Activated CD8-positive, alpha-beta T cell treated with anti-CD3 and anti-CD28 coated beads, Interleukin-2, amount 10 ng/mL, durations not matched to agents 7 days and 5 days (primary cell): ENCODE data around the gene HIVEP3. TPM values are rescaled to one million over a fixed set of nuclear protein-coding genes. Genes with fewer than 3 reads are reported as not detected.

ENCODE experiments used
- ATAC-seq: fragments of 150-1000 bp; cut with Tn5 transposase; one replicate; pipeline ENCODE4 v1.10.0; 2021; ENCODE audit warnings: moderate library complexity
- CTCF ChIA-PET: fragments of 350-600 bp; sonication (Branson Sonifier 250); formaldehyde crosslinking; loops from one replicate; lab custom pipeline; 2021; ENCODE audit warnings: antibody characterized with exemption; lab: Charles Lee
- POLR2A ChIA-PET: fragments of 350-600 bp; sonication (Branson Sonifier 250); formaldehyde crosslinking; loops from one replicate; lab custom pipeline; 2021; ENCODE audit warnings: antibody characterized with exemption; lab: Charles Lee
- DNase-seq: peaks from one replicate; pipeline ENCODE4 v3.0.0-alpha.2; 2020
- H3K27ac Mint-ChIP-seq: one replicate; pipeline ENCODE4 v1.8.0; 2021; ENCODE audit warnings: mild to moderate bottlenecking, mixed read lengths
- H3K27me3 Mint-ChIP-seq: one replicate; pipeline ENCODE4 v1.8.0; 2021; ENCODE audit warnings: low read depth, mixed read lengths
- H3K36me3 Mint-ChIP-seq: one replicate; pipeline ENCODE4 v1.8.0; 2021; ENCODE audit warnings: low read depth, mixed read lengths
- H3K4me1 Mint-ChIP-seq: one replicate; pipeline ENCODE4 v1.8.0; 2021; ENCODE audit warnings: low read depth, mixed read lengths
- H3K4me3 Mint-ChIP-seq: one replicate; pipeline ENCODE4 v1.8.0; 2021; ENCODE audit warnings: mild to moderate bottlenecking, mixed read lengths
- H3K9me3 Mint-ChIP-seq: one replicate; pipeline ENCODE4 v1.8.0; 2022; ENCODE audit warnings: mixed read lengths; ENCODE audit not compliant: insufficient read depth
- total RNA-seq, 2 experiments: library from RNA; stranded (reverse); gene quantifications; one replicate each; pipeline ENCODE4 v1.2.3, GENCODE V29; 2021

The HIVEP3 gene
- total RNA-seq, 2 experiments from 2014 or later = 10.8 to 11.8 TPM

GRCh38 chr1:41844781-41845272 is 73.9 kb downstream of the HIVEP3 start:
- H3K4me3 Mint-ChIP-seq = no peak overlapping the region
- POLR2A ChIA-PET = no interaction called here
- H3K27ac Mint-ChIP-seq = no peak overlapping the region
- peaks cover 4% of the 10 kb centered on the region for H3K27me3 Mint-ChIP-seq
- DNase-seq = no peak
- CTCF ChIA-PET = no interaction called here
- peaks cover 3% of the 10 kb centered on the region for H3K36me3 Mint-ChIP-seq
- ATAC-seq = no peak
- H3K9me3 Mint-ChIP-seq = no peaks in the 10 kb centered on the region
- H3K4me1 Mint-ChIP-seq = peaks cover 21% of the 10 kb centered on the region

GRCh38 chr1:41844255-41844654 is 74.5 kb downstream of the HIVEP3 start:
- H3K4me3 Mint-ChIP-seq = no peak overlapping the region
- H3K27ac Mint-ChIP-seq = no peak overlapping the region
- no peaks in the 10 kb centered on the region for H3K9me3 Mint-ChIP-seq
- ChIA-PET CTCF (no interaction called here), POLR2A (no interaction called here)
- DNase-seq = no peak
- peaks cover 3% of the 10 kb centered on the region for H3K36me3 Mint-ChIP-seq
- peaks cover 17% of the 10 kb centered on the region for H3K4me1 Mint-ChIP-seq
- ATAC-seq = no peak
- peaks cover 4% of the 10 kb centered on the region for H3K27me3 Mint-ChIP-seq

- Mint-ChIP-seq H3K4me3 (no peak overlapping the region), H3K27me3 (peaks cover 2% of the 10 kb centered on the region), H3K36me3 (peaks cover 3% of the 10 kb centered on the region), H3K27ac (no peak overlapping the region), H3K9me3 (no peaks in the 10 kb centered on the region), H3K4me1 (peaks cover 8% of the 10 kb centered on the region)
- ATAC-seq = no peak
- POLR2A ChIA-PET = no interaction called here
- CTCF ChIA-PET = no interaction called here
- DNase-seq = no peak
Observed at GRCh38 chr1:41842993-41843755, 75.5 kb downstream of the HIVEP3 start.

- Mint-ChIP-seq H3K27me3 (peaks cover 2% of the 10 kb centered on the region), H3K4me1 (peaks cover 8% of the 10 kb centered on the region), H3K4me3 (no peak overlapping the region), H3K9me3 (no peaks in the 10 kb centered on the region), H3K27ac (no peak overlapping the region), H3K36me3 (peaks cover 3% of the 10 kb centered on the region)
- ChIA-PET POLR2A (no interaction called here), CTCF (no interaction called here)
- DNase-seq (no peak), ATAC-seq (no peak)
Observed at GRCh38 chr1:41842326-41842725, 76.4 kb downstream of the HIVEP3 start.

- ATAC-seq (no peak), DNase-seq (no peak)
- no peak overlapping the region for H3K27ac Mint-ChIP-seq
- POLR2A ChIA-PET = no interaction called here
- peaks cover 2% of the 10 kb centered on the region for H3K27me3 Mint-ChIP-seq
- CTCF ChIA-PET = no interaction called here
- H3K4me3 Mint-ChIP-seq = no peak overlapping the region
- H3K36me3 Mint-ChIP-seq = no peaks in the 10 kb centered on the region
- no peaks in the 10 kb centered on the region for H3K9me3 Mint-ChIP-seq
- peaks cover 6% of the 10 kb centered on the region for H3K4me1 Mint-ChIP-seq
Observed at GRCh38 chr1:41840592-41841246, 78.0 kb downstream of the HIVEP3 start.

GRCh38 chr1:41838266-41838665 is 80.5 kb downstream of the HIVEP3 start:
- no peaks in the 10 kb centered on the region for H3K9me3 Mint-ChIP-seq
- no peak for DNase-seq
- peaks cover 2% of the 10 kb centered on the region for H3K27me3 Mint-ChIP-seq
- ChIA-PET POLR2A (no interaction called here), CTCF (no interaction called here)
- no peaks in the 10 kb centered on the region for H3K36me3 Mint-ChIP-seq
- H3K27ac Mint-ChIP-seq = no peak overlapping the region
- H3K4me1 Mint-ChIP-seq = peaks cover 6% of the 10 kb centered on the region
- no peak overlapping the region for H3K4me3 Mint-ChIP-seq
- ATAC-seq = no peak

GRCh38 chr1:41837691-41838090 is 81.0 kb downstream of the HIVEP3 start:
- no peak overlapping the region for H3K27ac Mint-ChIP-seq
- POLR2A ChIA-PET = interaction anchor here (0.6 kb wide), 1 partner anchor 1016 kb away, joined by 4 read pairs; no protein-coding TSS in a partner anchor
- peaks cover 6% of the 10 kb centered on the region for H3K4me1 Mint-ChIP-seq
- CTCF ChIA-PET = no interaction called here
- H3K36me3 Mint-ChIP-seq = no peaks in the 10 kb centered on the region
- no peak overlapping the region for H3K4me3 Mint-ChIP-seq
- no peak for DNase-seq
- no peaks in the 10 kb centered on the region for H3K9me3 Mint-ChIP-seq
- no peak for ATAC-seq
- no peaks in the 10 kb centered on the region for H3K27me3 Mint-ChIP-seq

- Mint-ChIP-seq H3K27me3 (peaks cover 5% of the 10 kb centered on the region), H3K4me3 (no peak overlapping the region), H3K36me3 (no peaks in the 10 kb centered on the region), H3K27ac (no peak overlapping the region), H3K4me1 (no peaks in the 10 kb centered on the region), H3K9me3 (no peaks in the 10 kb centered on the region)
- POLR2A ChIA-PET = no interaction called here
- no peak for ATAC-seq
- DNase-seq = no peak
- CTCF ChIA-PET = interaction anchor here (0.9 to 1.6 kb wide), 3 partner anchors 24 to 28 kb away, joined by 3 to 4 read pairs (median 3); no protein-coding TSS in a partner anchor
Observed at GRCh38 chr1:41835485-41835884, 83.2 kb downstream of the HIVEP3 start.

GRCh38 chr1:41833519-41834000 is 85.2 kb downstream of the HIVEP3 start:
- Mint-ChIP-seq H3K4me3 (no peak overlapping the region), H3K36me3 (no peaks in the 10 kb centered on the region), H3K4me1 (no peaks in the 10 kb centered on the region), H3K27me3 (peaks cover 5% of the 10 kb centered on the region), H3K27ac (no peak overlapping the region), H3K9me3 (no peaks in the 10 kb centered on the region)
- no peak for ATAC-seq
- ChIA-PET CTCF (no interaction called here), POLR2A (interaction anchor here (0.6 kb wide), 1 partner anchor 9 kb away, joined by 3 read pairs; no protein-coding TSS in a partner anchor)
- DNase-seq = no peak

GRCh38 chr1:41830726-41831125 is 88.0 kb downstream of the HIVEP3 start:
- POLR2A ChIA-PET = interaction anchor here (0.6 kb wide), 2 partner anchors 45 to 312 kb away, joined by 3 read pairs; no protein-coding TSS in a partner anchor

GRCh38 chr1:41827991-41828570 is 90.6 kb downstream of the HIVEP3 start:
- ChIA-PET POLR2A (interaction anchor here (0.7 kb wide), 1 partner anchor 56 kb away, joined by 3 read pairs; no protein-coding TSS in a partner anchor), CTCF (no interaction called here)
- H3K9me3 Mint-ChIP-seq = no peaks in the 10 kb centered on the region
- H3K4me3 Mint-ChIP-seq = no peak overlapping the region
- peaks cover 7% of the 10 kb centered on the region for H3K27me3 Mint-ChIP-seq
- H3K27ac Mint-ChIP-seq = no peak overlapping the region
- no peak for DNase-seq
- H3K36me3 Mint-ChIP-seq = no peaks in the 10 kb centered on the region
- no peak for ATAC-seq
- H3K4me1 Mint-ChIP-seq = no peaks in the 10 kb centered on the region

More at GRCh38 chr1:41830726-41831125, 88.0 kb downstream of the HIVEP3 start:
- no peak overlapping the region for H3K4me3 Mint-ChIP-seq
- DNase-seq (no peak), ATAC-seq (no peak)
- H3K27me3 Mint-ChIP-seq = peaks cover 7% of the 10 kb centered on the region
- H3K27ac Mint-ChIP-seq = no peak overlapping the region
- H3K36me3 Mint-ChIP-seq = no peaks in the 10 kb centered on the region
- H3K4me1 Mint-ChIP-seq = no peaks in the 10 kb centered on the region
- no peaks in the 10 kb centered on the region for H3K9me3 Mint-ChIP-seq
- CTCF ChIA-PET = interaction anchor here (1.2 to 1.8 kb wide), 2 partner anchors 19 to 257 kb away, joined by 3 to 4 read pairs; no protein-coding TSS in a partner anchor
